ENCODE results near the gene C1orf52.
A peak's percentile ranks its signal among the peaks of the same experiment; 100 is the strongest.

The C1orf52 gene

DNA sequence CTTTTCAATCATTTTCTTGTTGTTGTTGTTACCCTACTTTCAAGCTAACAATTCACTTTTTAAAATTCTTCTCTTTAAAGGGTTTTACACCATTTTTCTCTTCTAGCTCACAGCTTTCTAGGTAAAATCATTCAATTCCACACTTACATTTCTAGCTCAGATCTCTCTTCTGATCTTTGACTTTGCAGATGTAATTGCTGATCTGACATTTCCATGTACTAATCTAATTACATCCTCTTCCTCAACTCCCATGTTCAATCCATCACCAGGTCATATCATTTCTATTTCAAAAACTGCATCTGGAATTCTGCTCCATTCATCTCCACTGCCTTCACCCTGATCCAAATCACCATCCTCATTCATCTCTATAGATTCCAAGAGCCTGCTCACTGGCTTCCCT is 13.9 kb upstream of the C1orf52 start:
- H3K4me3 ChIP-seq (ENCODE audit: low read depth, low read length), result no peak overlapping the region

DNA sequence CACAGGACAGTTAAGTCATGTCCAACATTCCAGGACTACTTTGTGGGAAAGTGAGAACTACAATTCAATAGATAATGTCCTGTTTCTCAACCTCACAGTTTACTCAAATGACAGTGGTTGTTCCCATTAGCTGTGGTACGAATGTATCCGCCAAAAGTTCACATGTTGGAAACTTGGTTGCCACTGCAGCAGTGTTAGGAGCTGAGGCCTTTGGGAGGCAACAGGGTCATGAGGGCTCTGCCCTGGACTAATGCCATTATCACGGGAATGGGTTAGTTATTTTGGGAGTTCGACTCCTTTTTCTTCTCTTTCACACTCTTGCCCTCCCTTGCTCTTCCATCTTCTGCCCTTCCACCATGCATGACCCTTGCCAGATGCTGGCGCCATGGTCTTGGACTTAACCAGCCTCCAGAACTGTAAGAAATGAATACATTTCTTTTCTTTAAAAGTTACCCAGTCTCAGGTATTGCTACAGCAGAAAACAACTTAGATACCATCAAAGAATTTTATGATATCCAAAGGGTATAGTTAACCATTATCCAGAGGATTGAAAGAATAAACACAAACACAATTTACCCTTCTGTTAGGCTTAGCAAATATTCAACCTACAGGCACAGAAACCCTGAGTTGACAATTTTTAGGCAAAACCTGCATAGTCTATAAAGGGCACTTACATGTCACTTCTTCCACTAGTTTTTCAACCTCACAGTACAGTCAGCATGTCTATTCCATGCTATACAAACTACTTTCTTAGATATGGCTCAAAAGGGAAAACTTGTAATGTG is 9.5 kb upstream of the C1orf52 start:
- TF ChIP-seq, protein P1, sequence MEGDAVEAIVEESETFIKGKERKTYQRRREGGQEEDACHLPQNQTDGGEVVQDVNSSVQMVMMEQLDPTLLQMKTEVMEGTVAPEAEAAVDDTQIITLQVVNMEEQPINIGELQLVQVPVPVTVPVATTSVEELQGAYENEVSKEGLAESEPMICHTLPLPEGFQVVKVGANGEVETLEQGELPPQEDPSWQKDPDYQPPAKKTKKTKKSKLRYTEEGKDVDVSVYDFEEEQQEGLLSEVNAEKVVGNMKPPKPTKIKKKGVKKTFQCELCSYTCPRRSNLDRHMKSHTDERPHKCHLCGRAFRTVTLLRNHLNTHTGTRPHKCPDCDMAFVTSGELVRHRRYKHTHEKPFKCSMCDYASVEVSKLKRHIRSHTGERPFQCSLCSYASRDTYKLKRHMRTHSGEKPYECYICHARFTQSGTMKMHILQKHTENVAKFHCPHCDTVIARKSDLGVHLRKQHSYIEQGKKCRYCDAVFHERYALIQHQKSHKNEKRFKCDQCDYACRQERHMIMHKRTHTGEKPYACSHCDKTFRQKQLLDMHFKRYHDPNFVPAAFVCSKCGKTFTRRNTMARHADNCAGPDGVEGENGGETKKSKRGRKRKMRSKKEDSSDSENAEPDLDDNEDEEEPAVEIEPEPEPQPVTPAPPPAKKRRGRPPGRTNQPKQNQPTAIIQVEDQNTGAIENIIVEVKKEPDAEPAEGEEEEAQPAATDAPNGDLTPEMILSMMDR (IDR thresholded peaks at IDR 0.05; ENCODE audit: control insufficient read depth, extremely low read depth, insufficient read depth), result no peak
- no peak overlapping the region for H3K4me3 ChIP-seq (ENCODE audit: low read depth, low read length)
- no peak for DNase-seq (ENCODE audit: low read depth)

More for the DNA sequence above, 13.9 kb upstream of the C1orf52 start:
- DNase-seq (ENCODE audit: low read depth), result no peak
- TF ChIP-seq, protein P1 (IDR thresholded peaks at IDR 0.05; ENCODE audit: control insufficient read depth, extremely low read depth, insufficient read depth), result no peak

DNA sequence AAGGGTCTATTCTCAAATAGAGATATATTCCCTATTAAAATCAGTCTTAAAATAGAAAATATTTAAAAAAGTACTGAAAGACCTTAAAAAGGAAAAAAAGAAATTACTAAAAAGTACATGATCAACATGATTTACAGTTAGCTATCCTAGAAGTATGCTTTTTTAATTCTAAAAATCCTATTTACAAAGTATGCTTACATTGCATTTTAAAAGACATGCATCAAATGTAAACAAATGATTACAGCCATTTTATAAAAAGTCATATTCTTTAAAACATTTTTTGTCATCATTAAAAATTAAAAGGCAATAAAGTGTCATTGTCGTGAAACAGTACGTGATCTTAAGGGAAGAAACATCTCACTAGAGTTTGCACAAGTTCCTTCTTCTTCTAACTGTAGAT is 7.9 kb upstream of the C1orf52 start:
- TF ChIP-seq, protein P1 (IDR thresholded peaks at IDR 0.05; ENCODE audit: control insufficient read depth, extremely low read depth, insufficient read depth), result no peak

DNA sequence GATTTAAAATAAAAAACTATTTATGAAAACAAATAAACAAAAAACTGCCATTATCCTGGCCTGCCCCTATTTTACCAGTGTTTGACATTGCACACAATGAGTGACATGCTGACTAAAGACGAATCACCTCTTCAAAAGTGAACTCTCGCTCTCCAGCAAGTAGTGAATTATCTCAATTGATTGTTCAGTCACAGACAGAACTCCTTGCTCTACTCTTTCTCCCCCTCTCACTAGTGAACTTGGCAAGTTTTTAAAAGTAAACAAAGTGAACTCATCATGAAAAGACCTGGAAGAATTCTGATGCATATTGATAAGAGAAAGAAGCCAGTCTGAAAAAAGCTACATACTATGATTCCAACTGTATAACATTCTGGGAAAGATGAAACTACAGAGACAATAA is 4.7 kb upstream of the C1orf52 start:
- TF ChIP-seq, protein P1 (IDR thresholded peaks at IDR 0.05; ENCODE audit: control insufficient read depth, extremely low read depth, insufficient read depth), result no peak
- no peak overlapping the region for H3K4me3 ChIP-seq (ENCODE audit: low read depth, low read length)
- DNase-seq (ENCODE audit: low read depth), result no peak

More for the DNA sequence above, 7.9 kb upstream of the C1orf52 start:
- no peak for DNase-seq (ENCODE audit: low read depth)
- no peak overlapping the region for H3K4me3 ChIP-seq (ENCODE audit: low read depth, low read length)

DNA sequence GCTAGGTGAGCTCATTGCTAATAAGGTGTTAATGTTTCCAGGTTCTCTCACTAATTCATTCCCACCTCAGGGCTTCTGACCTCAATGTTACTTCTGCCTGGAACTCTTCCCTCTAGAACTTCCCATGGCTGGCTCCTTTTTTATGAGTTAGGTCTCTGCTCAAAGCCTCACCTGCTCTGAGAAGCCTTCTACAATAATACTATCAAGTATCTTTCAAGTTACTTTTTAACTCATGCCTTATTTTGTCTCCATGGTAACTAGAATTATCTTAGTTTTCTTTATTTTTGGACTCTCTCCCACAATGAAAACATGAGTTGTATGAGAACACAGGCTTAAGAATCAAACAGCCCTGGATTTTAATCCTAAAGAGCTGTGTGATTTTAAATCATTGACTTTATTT is 3.5 kb upstream of the C1orf52 start:
- DNase-seq (ENCODE audit: low read depth), result no peak
- TF ChIP-seq, protein P1 (IDR thresholded peaks at IDR 0.05; ENCODE audit: control insufficient read depth, extremely low read depth, insufficient read depth), result no peak
- H3K4me3 ChIP-seq (ENCODE audit: low read depth, low read length), result no peak overlapping the region

DNA sequence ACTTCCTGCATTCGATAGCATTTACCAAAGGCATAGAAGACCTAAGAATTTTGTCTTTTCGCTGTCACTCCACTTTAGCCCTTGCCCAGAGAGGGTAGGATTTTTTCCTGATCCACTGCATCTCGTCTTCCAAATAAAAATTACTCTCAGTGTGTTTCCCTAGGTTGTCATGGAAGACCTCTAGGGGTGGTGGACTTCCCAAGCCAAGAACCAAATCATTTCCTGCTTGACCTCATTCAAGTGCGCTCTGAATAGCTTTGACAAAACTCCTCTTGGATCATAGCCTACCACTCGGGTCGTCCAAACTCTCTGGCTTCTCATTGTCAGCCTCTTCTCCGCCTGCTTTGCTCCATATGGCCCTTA is 431 bp upstream of the C1orf52 start:
- DNase-seq (ENCODE audit: low read depth), result no peak
- TF ChIP-seq, protein P1 (IDR thresholded peaks at IDR 0.05; ENCODE audit: control insufficient read depth, extremely low read depth, insufficient read depth), result no peak

More for the DNA sequence above, 431 bp upstream of the C1orf52 start:
- peak overlapping the region; percentile 99 for H3K4me3 ChIP-seq (ENCODE audit: low read depth, low read length)
